ENCODE data around the gene TMX2. TPM values are rescaled to one million over a fixed set of nuclear protein-coding genes. Genes with fewer than 3 reads are reported as not detected.

TMX2 gene
- total and polyA plus RNA-seq, 3 donors from 2014 or later, result 73.3 to 88.6 (median 85.9) TPM

DNA sequence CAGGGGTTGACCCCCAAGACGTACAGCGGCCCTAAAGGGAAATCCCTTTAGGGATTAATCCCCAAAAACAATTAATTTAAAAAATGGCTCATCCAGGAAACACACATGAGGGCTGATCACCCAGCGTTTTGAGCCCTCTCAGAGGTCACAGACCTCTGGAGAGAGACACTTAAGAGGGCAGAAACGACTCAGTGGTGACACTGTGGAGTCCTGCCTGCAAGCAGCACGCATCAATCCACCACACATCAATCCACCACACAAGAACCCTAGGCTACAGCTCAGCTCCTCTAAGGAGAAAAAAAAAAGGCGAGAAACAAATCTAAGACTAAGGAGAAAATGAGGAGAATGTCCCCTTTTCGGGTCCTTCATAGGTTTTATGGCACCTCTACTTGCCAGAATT is 16.4 kb downstream of the TMX2 start:
- H3K27me3 ChIP-seq, result no peaks in the 10 kb centered on the region
- no peak overlapping the region for H3K4me3 ChIP-seq
- TF ChIP-seq POLR2A (IDR thresholded peaks at IDR 0.05), result no peak
- TF ChIP-seq, protein P1, sequence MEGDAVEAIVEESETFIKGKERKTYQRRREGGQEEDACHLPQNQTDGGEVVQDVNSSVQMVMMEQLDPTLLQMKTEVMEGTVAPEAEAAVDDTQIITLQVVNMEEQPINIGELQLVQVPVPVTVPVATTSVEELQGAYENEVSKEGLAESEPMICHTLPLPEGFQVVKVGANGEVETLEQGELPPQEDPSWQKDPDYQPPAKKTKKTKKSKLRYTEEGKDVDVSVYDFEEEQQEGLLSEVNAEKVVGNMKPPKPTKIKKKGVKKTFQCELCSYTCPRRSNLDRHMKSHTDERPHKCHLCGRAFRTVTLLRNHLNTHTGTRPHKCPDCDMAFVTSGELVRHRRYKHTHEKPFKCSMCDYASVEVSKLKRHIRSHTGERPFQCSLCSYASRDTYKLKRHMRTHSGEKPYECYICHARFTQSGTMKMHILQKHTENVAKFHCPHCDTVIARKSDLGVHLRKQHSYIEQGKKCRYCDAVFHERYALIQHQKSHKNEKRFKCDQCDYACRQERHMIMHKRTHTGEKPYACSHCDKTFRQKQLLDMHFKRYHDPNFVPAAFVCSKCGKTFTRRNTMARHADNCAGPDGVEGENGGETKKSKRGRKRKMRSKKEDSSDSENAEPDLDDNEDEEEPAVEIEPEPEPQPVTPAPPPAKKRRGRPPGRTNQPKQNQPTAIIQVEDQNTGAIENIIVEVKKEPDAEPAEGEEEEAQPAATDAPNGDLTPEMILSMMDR (IDR thresholded peaks at IDR 0.05), result no peak
- H3K4me1 ChIP-seq, result no peaks in the 10 kb centered on the region
- H3K36me3 ChIP-seq (ENCODE audit: low read depth, missing control alignments), result no peaks in the 10 kb centered on the region
- 65 to 68% methylated on average over 7 of the region's 7 CpGs for WGBS, 2 donors
- no peak overlapping the region for H3K27ac ChIP-seq
- H3K9me3 ChIP-seq, result no peaks in the 10 kb centered on the region
- no peak for DNase-seq
- intact Hi-C loops (cut with DNase I; ENCODE audit: low total_unique reads), result no loop called here

DNA sequence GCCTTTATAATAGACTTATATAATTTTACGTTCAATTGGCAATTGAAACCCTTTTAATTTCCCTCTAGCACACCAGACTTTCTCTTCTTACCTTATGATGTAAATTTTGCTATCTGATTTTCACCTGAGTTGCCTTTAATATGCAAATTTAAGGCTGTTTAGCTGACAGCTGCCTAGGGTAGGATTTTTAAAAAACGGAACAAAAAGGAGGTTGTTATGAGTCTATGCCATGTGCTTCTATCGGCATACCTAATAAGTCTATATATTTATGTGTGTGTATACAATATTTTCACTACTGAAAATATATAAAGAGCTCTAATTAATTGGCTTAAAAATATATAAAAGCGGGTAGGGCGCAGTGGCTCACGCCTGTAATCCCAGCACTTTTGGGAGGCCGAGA is 17.1 kb downstream of the TMX2 start:
- WGBS, 2 donors, result 90 to 91% methylated on average over 7 of the region's 7 CpGs
- H3K36me3 ChIP-seq (ENCODE audit: low read depth, missing control alignments), result no peaks in the 10 kb centered on the region
- TF ChIP-seq, protein P1 (IDR thresholded peaks at IDR 0.05), result no peak
- TF ChIP-seq POLR2A (IDR thresholded peaks at IDR 0.05), result no peak
- no peaks in the 10 kb centered on the region for H3K4me1 ChIP-seq
- H3K27ac ChIP-seq, result no peak overlapping the region
- H3K4me3 ChIP-seq, result no peak overlapping the region
- intact Hi-C loops (cut with DNase I; ENCODE audit: low total_unique reads), result no loop called here
- DNase-seq, result no peak
- no peaks in the 10 kb centered on the region for H3K27me3 ChIP-seq
- no peaks in the 10 kb centered on the region for H3K9me3 ChIP-seq

DNA sequence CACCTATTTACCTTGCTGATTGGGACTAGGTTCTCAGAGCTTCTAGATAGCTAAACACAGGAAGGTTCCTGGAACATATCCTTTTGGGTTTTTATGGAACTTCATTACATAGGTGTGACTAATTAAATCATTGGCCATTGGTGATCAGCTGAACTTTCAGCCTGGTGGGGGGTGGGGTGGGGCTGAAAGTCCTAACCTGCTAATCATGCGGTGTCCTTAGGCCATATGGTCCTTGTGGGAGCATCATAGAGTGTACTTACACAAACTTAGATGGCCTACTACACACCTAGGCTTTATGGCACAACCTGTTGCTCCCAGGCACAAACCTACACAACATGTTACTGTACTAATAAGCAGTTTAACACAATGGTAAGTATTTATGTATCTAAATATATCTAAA is 20.3 kb downstream of the TMX2 start:
- intact Hi-C loops (cut with DNase I; ENCODE audit: low total_unique reads), result no loop called here

DNA sequence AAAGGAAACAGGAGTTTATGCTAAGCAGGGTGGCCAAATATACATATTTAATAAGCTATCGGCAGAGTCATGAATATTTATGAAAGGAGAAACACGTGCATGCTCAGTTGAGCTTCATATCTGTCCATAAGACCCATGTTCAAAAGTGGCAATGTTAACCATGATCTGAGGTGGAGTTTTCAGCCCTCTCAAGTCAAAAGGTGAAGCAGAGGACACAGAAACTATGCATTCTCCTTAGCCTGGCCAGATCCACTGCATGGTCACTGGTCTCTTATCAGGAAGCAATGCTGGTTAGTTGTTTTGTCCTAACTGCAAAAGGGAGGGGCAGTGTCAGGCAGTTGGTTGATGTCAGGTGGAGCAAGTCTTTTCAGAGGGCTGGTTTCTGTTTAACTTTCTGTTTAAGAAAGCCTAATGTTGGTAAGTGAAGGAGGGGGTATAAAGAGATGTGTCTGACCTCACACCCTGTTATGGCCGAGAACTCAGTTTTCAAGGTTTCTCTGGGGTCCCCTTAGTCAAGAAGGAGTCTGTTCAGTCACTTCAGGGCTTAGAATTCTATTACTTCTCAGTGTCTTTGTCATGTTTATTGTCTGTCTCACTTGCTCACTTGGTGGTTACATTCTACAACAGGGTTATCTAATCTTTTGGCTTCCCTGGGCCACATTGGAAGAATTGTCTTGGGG is 23.4 kb downstream of the TMX2 start:
- TF ChIP-seq POLR2A (IDR thresholded peaks at IDR 0.05), result no peak
- TF ChIP-seq, protein P1 (IDR thresholded peaks at IDR 0.05), result no peak
- DNase-seq, result no peak
- no peaks in the 10 kb centered on the region for H3K4me1 ChIP-seq
- H3K36me3 ChIP-seq (ENCODE audit: low read depth, missing control alignments), result no peaks in the 10 kb centered on the region
- no peak overlapping the region for H3K4me3 ChIP-seq
- no peaks in the 10 kb centered on the region for H3K9me3 ChIP-seq
- WGBS, 2 donors, result 72 to 79% methylated on average over 3 of the region's 3 CpGs
- no peaks in the 10 kb centered on the region for H3K27me3 ChIP-seq
- no peak overlapping the region for H3K27ac ChIP-seq
- intact Hi-C loops (cut with DNase I; ENCODE audit: low total_unique reads), result no loop called here

More for the DNA sequence above, 20.3 kb downstream of the TMX2 start:
- H3K9me3 ChIP-seq, result no peaks in the 10 kb centered on the region
- H3K4me3 ChIP-seq, result no peak overlapping the region
- no peak for DNase-seq
- H3K36me3 ChIP-seq (ENCODE audit: low read depth, missing control alignments), result no peaks in the 10 kb centered on the region
- WGBS, 2 donors, result 94 to 100% methylated on average over 1 of the region's 1 CpG
- TF ChIP-seq, protein P1 (IDR thresholded peaks at IDR 0.05), result no peak
- no peak for TF ChIP-seq POLR2A (IDR thresholded peaks at IDR 0.05)
- no peak overlapping the region for H3K27ac ChIP-seq
- H3K27me3 ChIP-seq, result no peaks in the 10 kb centered on the region
- H3K4me1 ChIP-seq, result no peaks in the 10 kb centered on the region
